ENCODE results near the gene SOS1.
"Not testable (repeated sequence)": the region's sequence is repeated elsewhere in the genome, so short reads cannot be mapped to it uniquely, and the experiment has no call there.

Gene SOS1

DNA sequence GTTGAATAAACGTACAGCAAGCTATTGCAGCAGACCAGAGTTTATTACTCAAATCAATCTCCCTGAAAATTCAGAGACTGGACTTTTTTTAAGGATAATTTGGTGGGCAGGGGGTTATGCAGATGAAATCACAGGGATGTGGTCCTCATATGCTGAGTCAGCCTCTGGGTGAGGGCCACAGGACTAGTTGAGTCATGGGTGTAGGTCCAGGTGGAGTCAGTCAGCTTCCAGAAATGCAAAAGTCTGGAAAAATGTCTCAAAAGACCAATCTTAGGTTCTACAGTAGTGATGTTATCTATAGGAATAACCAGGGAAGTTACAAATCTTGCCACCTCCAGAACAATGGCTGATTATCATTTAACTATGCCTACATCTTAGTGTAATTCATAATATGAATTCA is 180.1 kb downstream of the SOS1 start:
- no peak for DNase-seq (ENCODE audit: low read depth in 1 of 2, low spot score in 1 of 2)
- TF ChIP-seq, protein P1, sequence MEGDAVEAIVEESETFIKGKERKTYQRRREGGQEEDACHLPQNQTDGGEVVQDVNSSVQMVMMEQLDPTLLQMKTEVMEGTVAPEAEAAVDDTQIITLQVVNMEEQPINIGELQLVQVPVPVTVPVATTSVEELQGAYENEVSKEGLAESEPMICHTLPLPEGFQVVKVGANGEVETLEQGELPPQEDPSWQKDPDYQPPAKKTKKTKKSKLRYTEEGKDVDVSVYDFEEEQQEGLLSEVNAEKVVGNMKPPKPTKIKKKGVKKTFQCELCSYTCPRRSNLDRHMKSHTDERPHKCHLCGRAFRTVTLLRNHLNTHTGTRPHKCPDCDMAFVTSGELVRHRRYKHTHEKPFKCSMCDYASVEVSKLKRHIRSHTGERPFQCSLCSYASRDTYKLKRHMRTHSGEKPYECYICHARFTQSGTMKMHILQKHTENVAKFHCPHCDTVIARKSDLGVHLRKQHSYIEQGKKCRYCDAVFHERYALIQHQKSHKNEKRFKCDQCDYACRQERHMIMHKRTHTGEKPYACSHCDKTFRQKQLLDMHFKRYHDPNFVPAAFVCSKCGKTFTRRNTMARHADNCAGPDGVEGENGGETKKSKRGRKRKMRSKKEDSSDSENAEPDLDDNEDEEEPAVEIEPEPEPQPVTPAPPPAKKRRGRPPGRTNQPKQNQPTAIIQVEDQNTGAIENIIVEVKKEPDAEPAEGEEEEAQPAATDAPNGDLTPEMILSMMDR (IDR thresholded peaks at IDR 0.05; ENCODE audit: insufficient read depth, low read length) = no peak
- TF ChIP-seq GABPA (IDR thresholded peaks at IDR 0.05; ENCODE audit: low read depth) (no peak), SPI1 (IDR thresholded peaks at IDR 0.05; ENCODE audit: borderline replicate concordance, low read depth) (no peak), POLR2AphosphoS5 (IDR thresholded peaks at IDR 0.05; ENCODE audit: low read depth) (no peak)
- TF ChIP-seq, protein P2, sequence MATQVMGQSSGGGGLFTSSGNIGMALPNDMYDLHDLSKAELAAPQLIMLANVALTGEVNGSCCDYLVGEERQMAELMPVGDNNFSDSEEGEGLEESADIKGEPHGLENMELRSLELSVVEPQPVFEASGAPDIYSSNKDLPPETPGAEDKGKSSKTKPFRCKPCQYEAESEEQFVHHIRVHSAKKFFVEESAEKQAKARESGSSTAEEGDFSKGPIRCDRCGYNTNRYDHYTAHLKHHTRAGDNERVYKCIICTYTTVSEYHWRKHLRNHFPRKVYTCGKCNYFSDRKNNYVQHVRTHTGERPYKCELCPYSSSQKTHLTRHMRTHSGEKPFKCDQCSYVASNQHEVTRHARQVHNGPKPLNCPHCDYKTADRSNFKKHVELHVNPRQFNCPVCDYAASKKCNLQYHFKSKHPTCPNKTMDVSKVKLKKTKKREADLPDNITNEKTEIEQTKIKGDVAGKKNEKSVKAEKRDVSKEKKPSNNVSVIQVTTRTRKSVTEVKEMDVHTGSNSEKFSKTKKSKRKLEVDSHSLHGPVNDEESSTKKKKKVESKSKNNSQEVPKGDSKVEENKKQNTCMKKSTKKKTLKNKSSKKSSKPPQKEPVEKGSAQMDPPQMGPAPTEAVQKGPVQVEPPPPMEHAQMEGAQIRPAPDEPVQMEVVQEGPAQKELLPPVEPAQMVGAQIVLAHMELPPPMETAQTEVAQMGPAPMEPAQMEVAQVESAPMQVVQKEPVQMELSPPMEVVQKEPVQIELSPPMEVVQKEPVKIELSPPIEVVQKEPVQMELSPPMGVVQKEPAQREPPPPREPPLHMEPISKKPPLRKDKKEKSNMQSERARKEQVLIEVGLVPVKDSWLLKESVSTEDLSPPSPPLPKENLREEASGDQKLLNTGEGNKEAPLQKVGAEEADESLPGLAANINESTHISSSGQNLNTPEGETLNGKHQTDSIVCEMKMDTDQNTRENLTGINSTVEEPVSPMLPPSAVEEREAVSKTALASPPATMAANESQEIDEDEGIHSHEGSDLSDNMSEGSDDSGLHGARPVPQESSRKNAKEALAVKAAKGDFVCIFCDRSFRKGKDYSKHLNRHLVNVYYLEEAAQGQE (IDR thresholded peaks at IDR 0.05; ENCODE audit: insufficient replicate concordance, low read depth) = no peak
- Histone ChIP-seq H3K4me3 (replicated peaks; ENCODE audit: insufficient read depth, low read length) (no peak overlapping the region), H3K27ac (replicated peaks) (no peak overlapping the region), H3K27me3 (ENCODE audit: insufficient read depth, poor library complexity, severe bottlenecking) (no peaks in the 10 kb centered on the region)

DNA sequence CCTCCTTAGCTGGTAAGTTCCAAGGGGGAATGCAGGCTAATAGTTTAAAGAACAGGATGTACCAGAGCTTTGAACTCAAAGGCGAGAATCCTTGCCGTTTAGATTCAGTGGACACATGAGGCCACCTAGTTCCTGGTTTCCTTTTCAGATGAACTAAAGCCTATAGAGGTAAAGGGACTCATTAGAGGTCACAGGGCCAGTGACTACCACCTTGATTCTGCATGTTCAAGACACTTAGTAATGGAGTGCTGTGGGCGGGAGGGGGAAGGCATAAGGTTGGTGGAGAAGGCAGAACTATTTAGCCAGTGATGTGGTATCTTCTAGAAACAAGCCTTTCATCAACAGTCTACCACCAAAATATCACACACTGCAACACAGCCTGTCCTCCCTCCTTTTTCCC is 183.3 kb downstream of the SOS1 start:
- Histone ChIP-seq H3K27ac (replicated peaks) (no peak overlapping the region), H3K4me3 (replicated peaks; ENCODE audit: insufficient read depth, low read length) (no peak overlapping the region), H3K27me3 (ENCODE audit: insufficient read depth, poor library complexity, severe bottlenecking) (no peaks in the 10 kb centered on the region)
- no peak for DNase-seq (ENCODE audit: low read depth in 1 of 2, low spot score in 1 of 2)
- TF ChIP-seq, protein P1 (IDR thresholded peaks at IDR 0.05; ENCODE audit: insufficient read depth, low read length) = no peak
- TF ChIP-seq SPI1 (IDR thresholded peaks at IDR 0.05; ENCODE audit: borderline replicate concordance, low read depth) (no peak), POLR2AphosphoS5 (IDR thresholded peaks at IDR 0.05; ENCODE audit: low read depth) (no peak), GABPA (IDR thresholded peaks at IDR 0.05; ENCODE audit: low read depth) (no peak)
- TF ChIP-seq, protein P2 (IDR thresholded peaks at IDR 0.05; ENCODE audit: insufficient replicate concordance, low read depth) = no peak

DNA sequence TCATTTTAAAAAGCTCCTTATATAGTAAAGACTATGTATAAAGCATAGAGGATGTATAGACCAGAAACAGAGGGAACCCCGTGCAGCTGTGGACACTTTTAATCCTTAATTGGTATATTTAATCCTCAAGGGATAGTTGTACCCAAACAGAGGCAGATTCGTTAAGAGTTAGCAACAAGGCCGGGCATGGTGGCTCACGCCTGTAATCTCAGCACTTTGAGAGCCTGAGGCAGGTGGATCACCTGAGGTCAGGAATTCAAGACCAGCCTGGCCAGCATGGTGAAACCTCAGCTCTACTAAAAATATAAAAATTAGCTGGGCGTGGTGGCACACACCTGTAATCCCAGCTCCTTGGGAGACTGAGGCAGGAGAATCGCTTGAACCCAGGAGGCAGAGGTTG is 184.3 kb downstream of the SOS1 start:
- not testable (repeated sequence) for DNase-seq (ENCODE audit: low read depth in 1 of 2, low spot score in 1 of 2); H3K27ac ChIP-seq (replicated peaks); H3K27me3 ChIP-seq (ENCODE audit: insufficient read depth, poor library complexity, severe bottlenecking); H3K4me3 ChIP-seq (replicated peaks; ENCODE audit: insufficient read depth, low read length)

DNA sequence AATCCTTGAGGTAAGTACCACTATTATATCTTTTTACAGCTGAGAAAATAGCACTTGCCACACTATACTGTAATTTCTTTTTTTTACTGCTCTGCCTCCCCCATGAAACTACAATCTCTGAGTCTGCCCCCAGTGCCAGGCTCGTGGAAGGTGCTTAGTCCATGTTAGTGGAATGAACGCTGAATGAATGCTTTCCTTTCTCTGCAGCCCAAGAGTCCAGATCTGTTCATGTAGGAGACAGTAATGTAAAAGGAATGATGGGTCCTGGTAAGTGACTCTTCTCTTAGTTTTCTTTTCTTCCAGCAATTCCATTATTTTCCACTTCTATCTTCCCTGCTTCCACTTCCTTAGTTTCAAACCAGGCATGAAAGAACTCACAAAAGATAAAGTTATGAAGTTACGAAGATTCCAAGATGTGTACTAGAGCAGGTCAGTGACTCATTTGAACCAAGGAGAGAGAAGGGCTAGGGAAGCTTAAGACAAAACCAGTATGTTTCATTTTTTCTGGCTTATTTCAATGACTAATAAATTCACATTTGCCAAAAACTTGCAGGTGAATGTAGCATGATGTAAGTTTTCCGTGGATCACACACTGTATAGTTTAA is 185.2 kb downstream of the SOS1 start:
- no peak for DNase-seq (ENCODE audit: low read depth in 1 of 2, low spot score in 1 of 2)
- TF ChIP-seq POLR2AphosphoS5 (IDR thresholded peaks at IDR 0.05; ENCODE audit: low read depth) = no peak
- no peak for TF ChIP-seq SPI1 (IDR thresholded peaks at IDR 0.05; ENCODE audit: borderline replicate concordance, low read depth)
- TF ChIP-seq, protein P2 (IDR thresholded peaks at IDR 0.05; ENCODE audit: insufficient replicate concordance, low read depth) = no peak
- TF ChIP-seq GABPA (IDR thresholded peaks at IDR 0.05; ENCODE audit: low read depth) = no peak
- TF ChIP-seq, protein P1 (IDR thresholded peaks at IDR 0.05; ENCODE audit: insufficient read depth, low read length) = no peak
- H3K27ac ChIP-seq (replicated peaks) = no peak overlapping the region
- H3K27me3 ChIP-seq (ENCODE audit: insufficient read depth, poor library complexity, severe bottlenecking) = no peaks in the 10 kb centered on the region
- H3K4me3 ChIP-seq (replicated peaks; ENCODE audit: insufficient read depth, low read length) = no peak overlapping the region
